ENCODE results near the gene ANKLE2. TPM values are rescaled to one million over a fixed set of nuclear protein-coding genes. Genes with fewer than 3 reads are reported as not detected.
"Not testable (repeated sequence)": the region's sequence is repeated elsewhere in the genome, so short reads cannot be mapped to it uniquely, and the experiment has no call there.

The ANKLE2 gene
- total and polyA plus RNA-seq, 8 donors: 20.0 to 39.6 (median 23.6) TPM

GRCh38 chr12:132777614-132778013, 16.0 kb upstream of the ANKLE2 start:
- no peak for FAIRE-seq

DNA sequence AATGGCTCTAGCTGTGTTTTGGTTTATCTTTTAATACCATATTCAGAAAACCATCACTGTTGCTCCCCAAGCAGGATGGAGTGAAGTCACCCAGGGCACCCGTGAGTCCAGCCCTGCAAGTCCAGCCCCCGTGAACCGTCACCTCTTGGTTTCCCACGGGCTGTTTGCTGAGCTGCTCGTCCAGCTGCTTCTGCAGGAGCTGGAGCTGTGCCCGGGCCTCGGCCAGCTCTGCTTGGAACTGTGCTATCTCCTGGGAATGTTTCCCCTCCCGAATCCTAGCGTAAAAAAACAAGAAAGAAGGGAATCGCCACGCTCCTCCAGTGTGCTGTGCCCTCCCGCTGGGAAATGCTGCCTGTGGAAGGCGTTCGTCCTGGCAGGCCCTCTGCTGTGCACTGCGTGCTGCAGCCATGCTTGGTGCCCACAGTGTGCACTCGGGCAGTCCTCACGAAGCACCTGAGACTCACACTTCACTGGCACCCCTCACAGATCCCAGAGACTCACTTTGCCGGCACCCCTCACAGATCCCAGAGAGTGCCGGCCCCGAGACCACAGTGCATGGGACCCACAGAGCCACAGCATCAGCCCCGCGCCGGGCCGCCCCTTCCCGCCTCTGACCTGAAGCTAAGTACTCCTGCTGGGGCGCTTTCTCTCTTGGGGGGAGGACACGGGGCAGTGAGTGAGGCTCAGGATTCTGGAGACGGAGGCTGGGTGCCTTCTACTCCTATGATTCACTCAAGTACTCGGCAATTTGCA, 15.4 kb upstream of the ANKLE2 start:
- Histone ChIP-seq H3K27me3 (no peaks in the 10 kb centered on the region), H3K9me3 (no peaks in the 10 kb centered on the region), H3K4me3 (no peak overlapping the region), H3K27ac (no peak overlapping the region), H3K4me1 (no peaks in the 10 kb centered on the region), H3K36me3 (peaks cover 2 to 68% (median 38%) of the 10 kb centered on the region in 3 donors)
- FAIRE-seq (no peak), ATAC-seq (peak; percentile 10 to 45 (median 40)), DNase-seq (no peak)
- TF ChIP-seq, protein P1, sequence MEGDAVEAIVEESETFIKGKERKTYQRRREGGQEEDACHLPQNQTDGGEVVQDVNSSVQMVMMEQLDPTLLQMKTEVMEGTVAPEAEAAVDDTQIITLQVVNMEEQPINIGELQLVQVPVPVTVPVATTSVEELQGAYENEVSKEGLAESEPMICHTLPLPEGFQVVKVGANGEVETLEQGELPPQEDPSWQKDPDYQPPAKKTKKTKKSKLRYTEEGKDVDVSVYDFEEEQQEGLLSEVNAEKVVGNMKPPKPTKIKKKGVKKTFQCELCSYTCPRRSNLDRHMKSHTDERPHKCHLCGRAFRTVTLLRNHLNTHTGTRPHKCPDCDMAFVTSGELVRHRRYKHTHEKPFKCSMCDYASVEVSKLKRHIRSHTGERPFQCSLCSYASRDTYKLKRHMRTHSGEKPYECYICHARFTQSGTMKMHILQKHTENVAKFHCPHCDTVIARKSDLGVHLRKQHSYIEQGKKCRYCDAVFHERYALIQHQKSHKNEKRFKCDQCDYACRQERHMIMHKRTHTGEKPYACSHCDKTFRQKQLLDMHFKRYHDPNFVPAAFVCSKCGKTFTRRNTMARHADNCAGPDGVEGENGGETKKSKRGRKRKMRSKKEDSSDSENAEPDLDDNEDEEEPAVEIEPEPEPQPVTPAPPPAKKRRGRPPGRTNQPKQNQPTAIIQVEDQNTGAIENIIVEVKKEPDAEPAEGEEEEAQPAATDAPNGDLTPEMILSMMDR (IDR thresholded peaks at IDR 0.05): no peak
- WGBS, 2 donors: 70 to 73% methylated on average over 29 of the region's 29 CpGs
- intact Hi-C loops (cut with DNase I): no loop called here

More at GRCh38 chr12:132777614-132778013, 16.0 kb upstream of the ANKLE2 start:
- intact Hi-C loops (cut with DNase I): no loop called here
- no peak for DNase-seq
- Histone ChIP-seq H3K9me3 (no peaks in the 10 kb centered on the region), H3K36me3 (peaks cover 4 to 70% (median 38%) of the 10 kb centered on the region in 3 donors), H3K27me3 (no peaks in the 10 kb centered on the region), H3K4me1 (no peaks in the 10 kb centered on the region), H3K27ac (no peak overlapping the region), H3K4me3 (no peak overlapping the region)
- TF ChIP-seq, protein P1 (IDR thresholded peaks at IDR 0.05): no peak
- 88 to 90% methylated on average over 17 to 20 of the region's 20 CpGs for WGBS, 2 donors
- ATAC-seq: no peak

GRCh38 chr12:132776230-132776625, 14.6 kb upstream of the ANKLE2 start:
- peaks cover 0 to 68% (median 46%) of the 10 kb centered on the region in 3 donors for H3K36me3 ChIP-seq
- H3K9me3 ChIP-seq; DNase-seq; H3K4me1 ChIP-seq; H3K4me3 ChIP-seq; H3K27ac ChIP-seq; FAIRE-seq; H3K27me3 ChIP-seq; ATAC-seq; intact Hi-C loops (cut with DNase I): not testable (repeated sequence)
- WGBS, 2 donors: 82 to 85% methylated on average over 11 to 12 of the region's 12 CpGs

- TF ChIP-seq, protein P1 (IDR thresholded peaks at IDR 0.05): no peak
- no peak for FAIRE-seq
- intact Hi-C loops (cut with DNase I): no loop called here
- H3K36me3 ChIP-seq: peaks cover 0 to 66% (median 41%) of the 10 kb centered on the region in 3 donors
- H3K9me3 ChIP-seq: no peaks in the 10 kb centered on the region
- no peak overlapping the region for H3K27ac ChIP-seq
- H3K4me3 ChIP-seq: no peak overlapping the region
- no peak for ATAC-seq
- no peak for DNase-seq
- 96 to 98% methylated on average over 22 to 23 of the region's 24 CpGs for WGBS, 2 donors
- H3K27me3 ChIP-seq: no peaks in the 10 kb centered on the region
- H3K4me1 ChIP-seq: no peaks in the 10 kb centered on the region
Observed at GRCh38 chr12:132775502-132776229, 14.0 kb upstream of the ANKLE2 start.

DNA sequence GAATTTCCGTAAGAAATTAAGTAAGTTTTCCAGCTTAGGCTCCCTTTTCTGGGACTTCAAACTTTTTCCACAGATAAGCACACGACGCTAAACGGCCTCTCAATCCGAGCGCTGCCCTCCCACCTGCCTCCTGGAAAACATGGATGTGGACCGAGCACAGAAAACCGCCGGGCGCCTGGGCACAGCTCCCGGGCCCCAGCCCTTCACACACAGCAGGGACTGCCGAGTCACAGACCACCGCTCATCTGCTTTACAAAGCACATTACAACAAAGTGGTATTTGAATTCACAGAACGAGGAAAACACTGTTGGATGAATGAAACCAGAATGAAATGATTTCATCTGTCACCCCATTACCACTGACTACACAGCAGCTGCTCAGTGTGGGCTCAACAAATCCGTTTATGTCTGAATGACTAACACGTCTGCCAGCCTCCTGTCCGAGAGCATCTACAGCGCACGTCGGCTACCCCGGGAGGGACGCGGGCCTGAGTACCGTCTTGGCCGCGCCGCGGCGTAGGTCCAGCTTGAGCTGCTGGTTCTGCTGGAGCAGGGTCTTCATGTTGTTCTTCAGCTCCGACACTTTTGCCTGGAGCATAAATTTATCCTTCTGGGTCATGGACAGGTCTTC, 13.1 kb upstream of the ANKLE2 start:
- H3K4me1 ChIP-seq: no peaks in the 10 kb centered on the region
- H3K9me3 ChIP-seq: no peaks in the 10 kb centered on the region
- FAIRE-seq: no peak
- H3K4me3 ChIP-seq: no peak overlapping the region
- no peaks in the 10 kb centered on the region for H3K27me3 ChIP-seq
- TF ChIP-seq, protein P1 (IDR thresholded peaks at IDR 0.05): no peak
- ATAC-seq: no peak
- no peak overlapping the region for H3K27ac ChIP-seq
- no peak for DNase-seq
- intact Hi-C loops (cut with DNase I): no loop called here
- peaks cover 0 to 58% (median 40%) of the 10 kb centered on the region in 3 donors for H3K36me3 ChIP-seq
- 89 to 90% methylated on average over 30 of the region's 30 CpGs for WGBS, 2 donors

All from pancreas (tissue), 10 donors.